HL-60 (cell line): ENCODE results near the gene KCNJ6.

Experiments
- CTCF ChIP-seq: IDR thresholded peaks from one replicate; pipeline ENCODE4 v1.5.1; 2011; ENCODE audit warnings: low read length, control low read depth, inconsistent platforms; ENCODE audit not compliant: insufficient read depth
- GABPA ChIP-seq: IDR thresholded peaks from 2 replicates; pipeline ENCODE4 v1.6.1; 2012; ENCODE audit warnings: low read depth
- REST ChIP-seq: IDR thresholded peaks from 2 replicates; pipeline ENCODE4 v1.6.1; 2012; ENCODE audit warnings: low read depth; ENCODE audit not compliant: insufficient replicate concordance

GRCh38 chr21:37877171-37877570 lies 39.1 kb downstream of the KCNJ6 start:
- TF ChIP-seq CTCF: no peak
- no peak for TF ChIP-seq REST
- no peak for TF ChIP-seq GABPA
